ENCODE results near the gene FSTL5. TPM values are rescaled to one million over a fixed set of nuclear protein-coding genes. Genes with fewer than 3 reads are reported as not detected.

FSTL5 gene
- total RNA-seq, 1 experiment from 2014 or later: 29.4 TPM

- no peaks in the 10 kb centered on the region for H3K4me1 ChIP-seq (replicated peaks; ENCODE audit: insufficient read depth)
- no peaks in the 10 kb centered on the region for H3K9me2 ChIP-seq (ENCODE audit: insufficient read depth)
- no TSS peak for BruUV-seq (replicated peaks)
- no peaks in the 10 kb centered on the region for H3F3A ChIP-seq (ENCODE audit: insufficient read depth, low read depth)
- no peaks in the 10 kb centered on the region for H3K9me3 ChIP-seq (ENCODE audit: insufficient read depth, low read depth)
- H3K79me2 ChIP-seq (ENCODE audit: low read depth): no peaks in the 10 kb centered on the region
- POLR2A ChIA-PET (ENCODE audit: unreplicated experiment): no interaction called here
- H3K27me3 ChIP-seq (ENCODE audit: insufficient read depth, low read depth): no peaks in the 10 kb centered on the region
- H2AFZ ChIP-seq: no peak overlapping the region
- no peak overlapping the region for H3K27ac ChIP-seq
- no peak overlapping the region for H3K4me2 ChIP-seq
- CTCF ChIA-PET: no interaction called here
- no peak for TF ChIP-seq CTCF (conservative IDR thresholded peaks at IDR 0.05)
- TF ChIP-seq EZH2 (IDR thresholded peaks at IDR 0.05; ENCODE audit: low read depth): no peak
- intact Hi-C loops (cut with micrococcal nuclease; ENCODE audit: unreplicated experiment): no loop called here
- H4K20me1 ChIP-seq (ENCODE audit: insufficient read depth): no peaks in the 10 kb centered on the region
- no peak overlapping the region for H3K4me3 ChIP-seq
- no peak for DNase-seq
- no peaks in the 10 kb centered on the region for H3K36me3 ChIP-seq (ENCODE audit: low read depth)
Measured at GRCh38 chr4:161881370-161881769, 282.4 kb downstream of the FSTL5 start.

GRCh38 chr4:161869511-161869910 is 294.3 kb downstream of the FSTL5 start:
- Histone ChIP-seq H4K20me1 (ENCODE audit: insufficient read depth) (no peaks in the 10 kb centered on the region), H2AFZ (no peak overlapping the region), H3K36me3 (ENCODE audit: low read depth) (no peaks in the 10 kb centered on the region), H3K9me3 (ENCODE audit: insufficient read depth, low read depth) (no peaks in the 10 kb centered on the region), H3K4me2 (no peak overlapping the region), H3K9me2 (ENCODE audit: insufficient read depth) (no peaks in the 10 kb centered on the region), H3K27me3 (ENCODE audit: insufficient read depth, low read depth) (no peaks in the 10 kb centered on the region), H3F3A (ENCODE audit: insufficient read depth, low read depth) (no peaks in the 10 kb centered on the region), H3K27ac (no peak overlapping the region), H3K4me1 (replicated peaks; ENCODE audit: insufficient read depth) (no peaks in the 10 kb centered on the region), H3K4me3 (no peak overlapping the region), H3K79me2 (ENCODE audit: low read depth) (no peaks in the 10 kb centered on the region)
- intact Hi-C loops (cut with micrococcal nuclease; ENCODE audit: unreplicated experiment): no loop called here
- ChIA-PET POLR2A (ENCODE audit: unreplicated experiment) (no interaction called here), CTCF (no interaction called here)
- DNase-seq: no peak
- no peak for TF ChIP-seq CTCF (conservative IDR thresholded peaks at IDR 0.05)
- TF ChIP-seq EZH2 (IDR thresholded peaks at IDR 0.05; ENCODE audit: low read depth): no peak
- BruUV-seq (replicated peaks): no TSS peak

- POLR2A ChIA-PET (ENCODE audit: unreplicated experiment): no interaction called here
- H2AFZ ChIP-seq: no peak overlapping the region
- intact Hi-C loops (cut with micrococcal nuclease; ENCODE audit: unreplicated experiment): no loop called here
- no peak overlapping the region for H3K27ac ChIP-seq
- no peaks in the 10 kb centered on the region for H3K9me2 ChIP-seq (ENCODE audit: insufficient read depth)
- CTCF ChIA-PET: no interaction called here
- no peaks in the 10 kb centered on the region for H3K36me3 ChIP-seq (ENCODE audit: low read depth)
- no peaks in the 10 kb centered on the region for H4K20me1 ChIP-seq (ENCODE audit: insufficient read depth)
- TF ChIP-seq EZH2 (IDR thresholded peaks at IDR 0.05; ENCODE audit: low read depth): no peak
- TF ChIP-seq CTCF (conservative IDR thresholded peaks at IDR 0.05): no peak
- H3K79me2 ChIP-seq (ENCODE audit: low read depth): no peaks in the 10 kb centered on the region
- H3F3A ChIP-seq (ENCODE audit: insufficient read depth, low read depth): no peaks in the 10 kb centered on the region
- no peak overlapping the region for H3K4me2 ChIP-seq
- H3K27me3 ChIP-seq (ENCODE audit: insufficient read depth, low read depth): no peaks in the 10 kb centered on the region
- H3K4me3 ChIP-seq: no peak overlapping the region
- no peaks in the 10 kb centered on the region for H3K4me1 ChIP-seq (replicated peaks; ENCODE audit: insufficient read depth)
- H3K9me3 ChIP-seq (ENCODE audit: insufficient read depth, low read depth): no peaks in the 10 kb centered on the region
- no TSS peak for BruUV-seq (replicated peaks)
- DNase-seq: no peak
Measured at GRCh38 chr4:161856711-161857326, 307.0 kb downstream of the FSTL5 start.
